ENCODE data around the gene HIGD1C.

DNA sequence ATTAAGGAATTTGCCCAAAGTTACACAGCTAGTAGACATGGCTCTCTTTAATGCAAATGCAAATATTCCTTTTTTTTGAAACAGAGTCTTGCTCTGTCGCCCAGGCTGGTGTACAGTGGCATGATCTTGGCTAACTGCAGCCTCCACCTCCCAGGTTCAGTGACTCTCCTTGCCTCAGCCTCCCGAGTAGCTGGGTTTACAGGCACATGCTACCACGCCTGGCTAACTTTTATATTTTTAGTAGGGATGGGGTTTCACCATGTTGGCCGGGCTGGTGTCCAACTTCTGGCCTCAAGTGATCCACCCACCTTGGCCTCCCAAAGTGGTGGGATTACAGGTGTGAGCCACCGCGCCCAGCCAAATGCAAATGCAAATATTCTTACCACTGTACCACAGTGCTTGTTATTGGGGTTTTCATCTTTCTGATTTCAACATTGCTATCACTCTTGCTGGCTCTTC lies 24.5 kb upstream of the HIGD1C start:
- TF ChIP-seq EZH2 (IDR thresholded peaks at IDR 0.05; ENCODE audit: borderline replicate concordance, low read length): no peak
- TF ChIP-seq, protein P1, sequence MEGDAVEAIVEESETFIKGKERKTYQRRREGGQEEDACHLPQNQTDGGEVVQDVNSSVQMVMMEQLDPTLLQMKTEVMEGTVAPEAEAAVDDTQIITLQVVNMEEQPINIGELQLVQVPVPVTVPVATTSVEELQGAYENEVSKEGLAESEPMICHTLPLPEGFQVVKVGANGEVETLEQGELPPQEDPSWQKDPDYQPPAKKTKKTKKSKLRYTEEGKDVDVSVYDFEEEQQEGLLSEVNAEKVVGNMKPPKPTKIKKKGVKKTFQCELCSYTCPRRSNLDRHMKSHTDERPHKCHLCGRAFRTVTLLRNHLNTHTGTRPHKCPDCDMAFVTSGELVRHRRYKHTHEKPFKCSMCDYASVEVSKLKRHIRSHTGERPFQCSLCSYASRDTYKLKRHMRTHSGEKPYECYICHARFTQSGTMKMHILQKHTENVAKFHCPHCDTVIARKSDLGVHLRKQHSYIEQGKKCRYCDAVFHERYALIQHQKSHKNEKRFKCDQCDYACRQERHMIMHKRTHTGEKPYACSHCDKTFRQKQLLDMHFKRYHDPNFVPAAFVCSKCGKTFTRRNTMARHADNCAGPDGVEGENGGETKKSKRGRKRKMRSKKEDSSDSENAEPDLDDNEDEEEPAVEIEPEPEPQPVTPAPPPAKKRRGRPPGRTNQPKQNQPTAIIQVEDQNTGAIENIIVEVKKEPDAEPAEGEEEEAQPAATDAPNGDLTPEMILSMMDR (IDR thresholded peaks at IDR 0.05; ENCODE audit: low read length): no peak
